H9 (cell line): ENCODE data around the gene HEXIM1. TPM values are rescaled to one million over a fixed set of nuclear protein-coding genes. Genes with fewer than 3 reads are reported as not detected.

Source experiments
- DNase-seq: peaks from one replicate; pipeline ENCODE4 v3.0.0-alpha.2; 2017
- H2AFZ ChIP-seq: one replicate; pipeline ENCODE4 v1.6.1; 2013; ENCODE audit warnings: mild to moderate bottlenecking, low read length, control low read depth, moderate library complexity
- H2AK5ac ChIP-seq: 2 replicates; pipeline ENCODE4 v1.6.1; 2013; ENCODE audit warnings: low read length, control low read depth, mixed read lengths; ENCODE audit not compliant: insufficient read length
- H2BK120ac ChIP-seq: one replicate; pipeline ENCODE4 v1.6.1; 2013; ENCODE audit warnings: low read depth, mild to moderate bottlenecking, low read length, control low read depth, inconsistent platforms; ENCODE audit not compliant: poor library complexity, severe bottlenecking
- H2BK12ac ChIP-seq: 2 replicates; pipeline ENCODE4 v1.6.1; 2013; ENCODE audit warnings: low read length, control low read depth, mixed read lengths, low read depth; ENCODE audit not compliant: insufficient read length
- H2BK15ac ChIP-seq: 2 replicates; pipeline ENCODE4 v1.6.1; 2013; ENCODE audit warnings: low read depth, low read length, control low read depth
- H2BK20ac ChIP-seq: one replicate; pipeline ENCODE4 v1.6.1; 2013; ENCODE audit warnings: low read depth, mild to moderate bottlenecking, low read length, control low read depth, inconsistent platforms; ENCODE audit not compliant: poor library complexity, severe bottlenecking
- H2BK5ac ChIP-seq: 2 replicates; pipeline ENCODE4 v1.6.1; 2013; ENCODE audit warnings: low read length, control low read depth, mixed read lengths; ENCODE audit not compliant: insufficient read length
- H3K14ac ChIP-seq: 2 replicates; pipeline ENCODE4 v1.6.1; 2013; ENCODE audit warnings: low read length, control low read depth; ENCODE audit not compliant: insufficient read depth
- H3K18ac ChIP-seq: 2 replicates; pipeline ENCODE4 v1.6.1; 2013; ENCODE audit warnings: low read depth, mild to moderate bottlenecking, mixed read lengths, low read length, control low read depth; ENCODE audit not compliant: insufficient read length
- H3K23ac ChIP-seq: 2 replicates; pipeline ENCODE4 v1.6.1; 2013; ENCODE audit warnings: low read length, control low read depth, mixed read lengths, low read depth; ENCODE audit not compliant: insufficient read length
- H3K23me2 ChIP-seq: 2 replicates; pipeline ENCODE4 v1.6.1; 2013; ENCODE audit warnings: low read depth, mild to moderate bottlenecking, mixed read lengths, low read length, control low read depth; ENCODE audit not compliant: insufficient read length, poor library complexity, severe bottlenecking
- H3K27ac ChIP-seq: 2 replicates; pipeline ENCODE4 v1.5.1; 2013; ENCODE audit warnings: low read length, control low read depth, mixed read lengths, low read depth; ENCODE audit not compliant: insufficient read length
- H3K27me3 ChIP-seq: 2 replicates; pipeline ENCODE4 v1.6.1; 2013; ENCODE audit warnings: low read length, control low read depth, inconsistent platforms; ENCODE audit not compliant: insufficient read depth
- H3K4ac ChIP-seq: 2 replicates; pipeline ENCODE4 v1.6.1; 2013; ENCODE audit warnings: low read depth, mild to moderate bottlenecking, control low read depth, inconsistent platforms, low read length, moderate library complexity
- H3K4me1 ChIP-seq: 2 replicates; pipeline ENCODE4 v1.6.1; 2013; ENCODE audit warnings: low read length, control low read depth, inconsistent platforms; ENCODE audit not compliant: insufficient read depth
- H3K4me2 ChIP-seq: 2 replicates; pipeline ENCODE4 v1.6.1; 2013; ENCODE audit warnings: low read length, control low read depth, mixed read lengths; ENCODE audit not compliant: insufficient read length, insufficient read depth
- H3K56ac ChIP-seq: 2 replicates; pipeline ENCODE4 v1.6.1; 2013; ENCODE audit warnings: low read depth, mild to moderate bottlenecking, mixed read lengths, low read length, control low read depth; ENCODE audit not compliant: insufficient read length
- H3K79me1 ChIP-seq: 2 replicates; pipeline ENCODE4 v1.6.1; 2013; ENCODE audit warnings: low read depth, mild to moderate bottlenecking, moderate library complexity, low read length, control low read depth, inconsistent platforms; ENCODE audit not compliant: insufficient read depth, poor library complexity, severe bottlenecking
- H3K79me2 ChIP-seq: 2 replicates; pipeline ENCODE4 v1.6.1; 2013; ENCODE audit warnings: low read length, control low read depth, inconsistent platforms; ENCODE audit not compliant: insufficient read depth
- H3K9ac ChIP-seq: 2 replicates; pipeline ENCODE4 v1.6.1; 2013; ENCODE audit warnings: low read length, control low read depth, mixed read lengths; ENCODE audit not compliant: insufficient read length; ENCODE audit errors: extremely low read depth
- H3K9me3 ChIP-seq: one replicate; pipeline ENCODE4 v1.6.1; 2013; ENCODE audit warnings: low read depth, low read length, inconsistent platforms; ENCODE audit not compliant: control insufficient read depth
- H3T11ph ChIP-seq: one replicate; pipeline ENCODE4 v1.6.1; 2013; ENCODE audit warnings: mild to moderate bottlenecking, low read length, control low read depth, inconsistent platforms
- H4K20me1 ChIP-seq: one replicate; pipeline ENCODE4 v1.6.1; 2013; ENCODE audit not compliant: control insufficient read depth, insufficient read length, insufficient read depth
- H4K5ac ChIP-seq: 2 replicates; pipeline ENCODE4 v1.6.1; 2013; ENCODE audit warnings: low read depth, mild to moderate bottlenecking, mixed read lengths, low read length, control low read depth; ENCODE audit not compliant: insufficient read length
- H4K8ac ChIP-seq: replicated peaks from 2 replicates; pipeline ENCODE4 v1.6.1; 2013; ENCODE audit warnings: low read length, control low read depth, mixed read lengths, low read depth; ENCODE audit not compliant: insufficient read length
- H4K91ac ChIP-seq: 2 replicates; pipeline ENCODE4 v1.6.1; 2013; ENCODE audit warnings: low read depth, mild to moderate bottlenecking, moderate library complexity, mixed read lengths, low read length, control low read depth; ENCODE audit not compliant: insufficient read length
- H3K27ac Mint-ChIP-seq, 3 experiments: 2 replicates in 2 of 3; 3 replicates in 1 of 3; pipeline ENCODE4 v1.8.0; 2020 to 2021; ENCODE audit warnings: mixed read lengths in 3 of 3, mild to moderate bottlenecking in 1 of 3, moderate library complexity in 1 of 3
- H3K27me3 Mint-ChIP-seq: 2 replicates; pipeline ENCODE4 v1.8.0; 2021; ENCODE audit warnings: low read depth, mild to moderate bottlenecking, moderate library complexity, mixed read lengths
- H3K36me3 Mint-ChIP-seq, 3 experiments: 2 replicates in 2 of 3; 3 replicates in 1 of 3; pipeline ENCODE4 v1.8.0; 2020 to 2021; ENCODE audit warnings: low read depth in 3 of 3, mixed read lengths in 3 of 3; ENCODE audit not compliant: insufficient read depth in 1 of 3
- H3K4me1 Mint-ChIP-seq, 2 experiments: 2 replicates each; pipeline ENCODE4 v1.8.0; 2020; ENCODE audit warnings: mixed read lengths in 2 of 2
- H3K4me3 Mint-ChIP-seq, 2 experiments: 2 replicates in 1 of 2; 3 replicates in 1 of 2; pipeline ENCODE4 v1.8.0; 2020 to 2021; ENCODE audit warnings: mild to moderate bottlenecking in 2 of 2, mixed read lengths in 2 of 2, moderate library complexity in 1 of 2
- H3K9me3 Mint-ChIP-seq, 2 experiments: 2 replicates in 1 of 2; 3 replicates in 1 of 2; pipeline ENCODE4 v1.8.0; 2020; ENCODE audit warnings: mild to moderate bottlenecking in 2 of 2, mixed read lengths in 2 of 2, moderate library complexity in 1 of 2
- WGBS: extraction: QIAGEN DNeasy Blood & Tissue Kit; methylation state at CpG from one replicate; pipeline ENCODE4 v1.1.7; 2013; ENCODE audit warnings: missing lambda C conversion rate, low lambda C conversion rate, mixed read lengths; ENCODE audit not compliant: insufficient read length; ENCODE audit errors: extremely low coverage; 5-methylcytosine and 5-hydroxymethylcytosine counted together
- total RNA-seq: library from RNA; stranded (reverse); gene quantifications from 2 replicates; pipeline ENCODE4 v1.2.1, GENCODE V29; 2021
- TF ChIP-seq, protein P1 (sequence below): fragments of 200-600 bp; sonication (generic); conservative IDR thresholded peaks from 3 replicates; pipeline ENCODE4 v1.8.0; 2021; ENCODE audit warnings: antibody characterized with exemption, mild to moderate bottlenecking

The HEXIM1 gene
- total RNA-seq, 1 experiment from 2014 or later: 32.4 TPM

- H3K36me3 Mint-ChIP-seq: peaks cover 0 to 4% (median 0%) of the 10 kb centered on the region in 3 experiments; a peak in 4 of 7 replicates
- Histone ChIP-seq H4K20me1 (no peaks in the 10 kb centered on the region), H4K8ac (no peak overlapping the region), H2BK5ac (no peak overlapping the region), H2BK12ac (no peak overlapping the region), H3K23ac (no peak overlapping the region), H3K56ac (no peak overlapping the region), H3K14ac (no peak overlapping the region), H3K18ac (no peak overlapping the region), H2BK120ac (no peak overlapping the region), H3K9me3 (no peaks in the 10 kb centered on the region), H4K5ac (no peak overlapping the region), H2BK20ac (no peak overlapping the region), H3K27me3 (no peaks in the 10 kb centered on the region), H3K27ac (no peak overlapping the region), H4K91ac (no peak overlapping the region), H3K23me2 (no peaks in the 10 kb centered on the region), H3K79me1 (no peaks in the 10 kb centered on the region), H3K4ac (no peak overlapping the region), H2AK5ac (no peak overlapping the region), H2BK15ac (no peak overlapping the region), H3K4me2 (no peak overlapping the region), H3K9ac (no peak overlapping the region), H2AFZ (no peak overlapping the region), H3K79me2 (no peaks in the 10 kb centered on the region), H3K4me1 (no peaks in the 10 kb centered on the region), H3T11ph (no peak overlapping the region)
- no peaks in the 10 kb centered on the region for H3K9me3 Mint-ChIP-seq
- no peak overlapping the region; a peak in 1 of 7 replicates for H3K27ac Mint-ChIP-seq
- WGBS: no CpG with 5 or more reads among the region's 4 CpGs
- H3K27me3 Mint-ChIP-seq: no peaks in the 10 kb centered on the region
- 0 out of 5 replicates have a peak overlapping the region, but pooled peaks of 1 of the 2 experiments have one; percentile 12 for H3K4me3 Mint-ChIP-seq
- peaks cover 8 to 31% of the 10 kb centered on the region in 2 experiments for H3K4me1 Mint-ChIP-seq
- TF ChIP-seq, protein P1, sequence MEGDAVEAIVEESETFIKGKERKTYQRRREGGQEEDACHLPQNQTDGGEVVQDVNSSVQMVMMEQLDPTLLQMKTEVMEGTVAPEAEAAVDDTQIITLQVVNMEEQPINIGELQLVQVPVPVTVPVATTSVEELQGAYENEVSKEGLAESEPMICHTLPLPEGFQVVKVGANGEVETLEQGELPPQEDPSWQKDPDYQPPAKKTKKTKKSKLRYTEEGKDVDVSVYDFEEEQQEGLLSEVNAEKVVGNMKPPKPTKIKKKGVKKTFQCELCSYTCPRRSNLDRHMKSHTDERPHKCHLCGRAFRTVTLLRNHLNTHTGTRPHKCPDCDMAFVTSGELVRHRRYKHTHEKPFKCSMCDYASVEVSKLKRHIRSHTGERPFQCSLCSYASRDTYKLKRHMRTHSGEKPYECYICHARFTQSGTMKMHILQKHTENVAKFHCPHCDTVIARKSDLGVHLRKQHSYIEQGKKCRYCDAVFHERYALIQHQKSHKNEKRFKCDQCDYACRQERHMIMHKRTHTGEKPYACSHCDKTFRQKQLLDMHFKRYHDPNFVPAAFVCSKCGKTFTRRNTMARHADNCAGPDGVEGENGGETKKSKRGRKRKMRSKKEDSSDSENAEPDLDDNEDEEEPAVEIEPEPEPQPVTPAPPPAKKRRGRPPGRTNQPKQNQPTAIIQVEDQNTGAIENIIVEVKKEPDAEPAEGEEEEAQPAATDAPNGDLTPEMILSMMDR: no peak
- no peak for DNase-seq
Measured at GRCh38 chr17:45117334-45117733, 30.9 kb upstream of the HEXIM1 start.
